ENCODE data around the gene THPO.

- TF ChIP-seq CEBPB (IDR thresholded peaks at IDR 0.05): no peak
- TF ChIP-seq ZBTB7A (IDR thresholded peaks at IDR 0.05; ENCODE audit: low read depth): peak; percentile 19; the same call in 1 of the 2 replicates
- TF ChIP-seq YY1 (IDR thresholded peaks at IDR 0.05; ENCODE audit: low read depth): no peak
- no peak; the same call in 1 of the 2 replicates for TF ChIP-seq TEAD4 (IDR thresholded peaks at IDR 0.05)
- no peak for TF ChIP-seq RAD21 (IDR thresholded peaks at IDR 0.05; ENCODE audit: low read depth)
- TF ChIP-seq TCF12 (IDR thresholded peaks at IDR 0.05; ENCODE audit: low read depth): no peak
Measured at GRCh38 chr3:184360929-184361531, 17.0 kb downstream of the THPO start.
